SH-SY5Y (cell line): ENCODE data around the gene FBXO24.

Experiments
- GATA2 ChIP-seq: IDR thresholded peaks from 2 replicates; pipeline ENCODE4 v1.6.1; 2011; ENCODE audit warnings: mild to moderate bottlenecking, low read depth, low read length
- GATA3 ChIP-seq: IDR thresholded peaks from 2 replicates; pipeline ENCODE4 v1.6.1; 2011; ENCODE audit warnings: low read depth, mild to moderate bottlenecking, low read length, moderate library complexity

DNA sequence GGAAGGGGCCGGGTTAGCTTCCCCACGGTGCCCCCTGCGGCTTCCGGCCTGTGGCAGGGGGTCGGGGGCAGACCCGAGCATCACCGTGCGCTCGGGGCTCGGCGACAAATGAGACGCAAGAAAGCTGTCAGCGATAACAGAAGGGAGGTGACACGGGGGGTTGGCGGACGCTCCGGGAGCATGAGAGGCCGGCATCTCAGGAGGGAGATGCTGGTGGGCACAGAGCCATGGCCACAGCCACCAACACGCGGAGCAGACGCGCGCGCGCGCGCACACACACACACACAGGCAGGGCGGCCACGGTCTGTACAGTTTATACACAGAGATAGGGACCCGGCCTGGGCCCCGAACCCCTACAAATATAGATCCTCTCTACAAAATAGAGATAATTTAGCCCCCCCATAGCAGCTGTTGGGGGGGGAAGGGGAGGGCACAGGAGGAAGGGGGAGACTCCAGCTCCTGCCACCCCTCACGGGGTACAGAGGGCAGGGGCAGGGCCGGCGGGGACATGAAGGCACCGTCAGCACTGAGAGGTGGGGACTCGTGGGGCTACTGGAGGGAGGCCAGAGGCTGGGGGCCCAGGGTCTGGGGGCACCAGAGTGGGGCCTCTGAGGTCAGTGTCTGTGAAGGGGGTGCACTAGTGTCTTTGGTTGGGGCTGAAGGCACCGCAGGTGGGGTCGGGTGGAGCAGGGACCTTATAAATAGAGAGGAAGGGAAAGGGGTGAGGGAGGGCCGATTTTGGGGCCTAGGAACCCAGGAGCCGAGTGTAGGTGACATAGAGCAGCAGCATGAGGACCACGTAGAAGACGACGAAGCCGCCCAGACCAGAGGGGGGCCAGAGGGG lies 11.5 kb upstream of the FBXO24 start:
- TF ChIP-seq GATA2, result no peak
- TF ChIP-seq GATA3, result no peak
